ENCODE data around the gene IRGM.

The IRGM gene

GRCh38 chr5:150879358-150879757, 33.0 kb downstream of the IRGM start:
- Histone ChIP-seq H3K4me2 (ENCODE audit: low read length) (no peak overlapping the region), H3K4me3 (ENCODE audit: low read depth, low read length) (no peak overlapping the region), H3K9me3 (ENCODE audit: control insufficient read depth, low read length) (no peaks in the 10 kb centered on the region), H3K27ac (no peak overlapping the region), H3K9ac (no peak overlapping the region), H3K79me2 (no peaks in the 10 kb centered on the region), H2AFZ (no peak overlapping the region), H3K27me3 (ENCODE audit: control insufficient read depth, insufficient read depth, low read length) (no peaks in the 10 kb centered on the region), H3K4me1 (no peaks in the 10 kb centered on the region), H3K36me3 (ENCODE audit: control insufficient read depth, insufficient read depth, low read length) (no peaks in the 10 kb centered on the region)
- TF ChIP-seq CTCF (IDR thresholded peaks at IDR 0.05), result no peak

DNA sequence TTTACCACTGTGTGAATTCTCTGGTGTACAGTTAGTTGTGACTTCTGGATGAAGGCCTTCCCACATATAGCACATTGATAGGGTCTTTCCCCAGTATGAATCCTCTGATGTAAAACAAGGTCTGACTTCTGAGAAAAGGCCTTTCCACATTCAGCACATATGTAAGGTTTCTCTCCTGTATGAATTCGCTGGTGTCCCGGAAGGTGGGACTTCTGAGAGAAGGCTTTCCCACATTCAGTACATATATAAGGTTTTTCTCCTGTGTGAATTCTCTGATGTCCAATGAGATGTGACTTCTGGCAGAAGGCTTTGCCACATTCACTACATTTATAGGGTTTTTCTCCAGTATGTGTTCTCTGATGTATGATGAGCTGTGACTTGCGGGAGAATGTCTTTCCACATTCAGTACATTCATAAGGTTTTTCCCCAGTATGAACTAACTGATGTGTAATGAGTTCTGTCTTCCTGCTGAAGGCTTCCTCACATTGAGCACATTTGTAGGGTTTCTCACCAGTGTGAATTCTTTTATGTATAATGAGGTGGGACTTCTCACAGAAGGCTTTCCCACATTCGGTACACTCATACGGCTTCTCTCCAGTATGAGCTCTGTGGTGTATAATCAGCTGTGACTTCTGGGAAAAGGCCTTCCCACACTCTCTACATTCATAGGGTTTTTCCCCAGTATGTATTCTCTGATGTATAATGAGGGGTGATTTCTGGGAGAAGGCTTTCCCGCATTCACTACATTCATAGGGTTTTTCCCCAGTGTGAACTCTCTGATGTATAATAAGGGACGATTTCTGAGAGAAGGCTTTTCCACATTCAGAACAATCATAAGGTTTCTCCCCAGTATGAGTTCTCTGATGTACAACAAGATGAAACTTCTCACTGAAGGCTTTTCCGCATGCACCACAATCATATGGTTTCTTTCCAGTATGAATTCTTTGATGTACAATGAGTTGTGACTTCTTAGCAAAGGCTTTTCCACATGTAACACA, 49.4 kb downstream of the IRGM start:
- no peaks in the 10 kb centered on the region for H3K4me1 ChIP-seq
- peaks cover 10% of the 10 kb centered on the region for H3K36me3 ChIP-seq (ENCODE audit: control insufficient read depth, insufficient read depth, low read length)
- no peaks in the 10 kb centered on the region for H3K79me2 ChIP-seq
- no peak overlapping the region for H3K4me2 ChIP-seq (ENCODE audit: low read length)
- no peak overlapping the region for H3K27ac ChIP-seq
- no peaks in the 10 kb centered on the region for H3K27me3 ChIP-seq (ENCODE audit: control insufficient read depth, insufficient read depth, low read length)
- no peak overlapping the region for H2AFZ ChIP-seq
- no peak overlapping the region for H3K4me3 ChIP-seq (ENCODE audit: low read depth, low read length)
- TF ChIP-seq CTCF (IDR thresholded peaks at IDR 0.05), result no peak
- no peak overlapping the region for H3K9ac ChIP-seq
- peaks cover 24% of the 10 kb centered on the region for H3K9me3 ChIP-seq (ENCODE audit: control insufficient read depth, low read length)
